Vagina (tissue), 2 donors: Measurements from ENCODE around the gene SYCN. TPM values are rescaled to one million over a fixed set of nuclear protein-coding genes. Genes with fewer than 3 reads are reported as not detected.
A peak's percentile ranks its signal among the peaks of the same experiment; 100 is the strongest.

Experiments used
- DNase-seq, 2 donors: peaks; one replicate each; pipeline ENCODE4 v3.0.0-alpha.2; 2017; ENCODE audit errors: extremely low spot score in 2 of 2
- H3K27ac ChIP-seq: fragments of 200-600 bp; sonication (generic); one replicate; pipeline ENCODE4 v1.5.1; 2019
- H3K27me3 ChIP-seq: fragments of 200-600 bp; sonication (generic); one replicate; pipeline ENCODE4 v1.5.1; 2019
- H3K36me3 ChIP-seq, 2 donors: fragments of 200-600 bp; sonication (generic); one replicate each; pipeline ENCODE4 v1.5.1; 2017 to 2019
- H3K4me1 ChIP-seq: fragments of 200-600 bp; sonication (generic); one replicate; pipeline ENCODE4 v1.5.1; 2019
- H3K4me3 ChIP-seq, 2 donors: fragments of 200-600 bp; sonication (generic); 1 replicate in 1 of 2; 2 replicates in 1 of 2; pipeline ENCODE4 v1.5.1; 2016 to 2019
- H3K9me3 ChIP-seq: fragments of 200-600 bp; sonication (generic); one replicate; pipeline ENCODE4 v1.5.1; 2019
- CTCF ChIP-seq, 3 experiments: fragments of 450-650 bp in 2 of 3; fragments of 200-600 bp in 1 of 3; sonication (generic) in 1 of 3; IDR thresholded peaks; one replicate each; pipeline ENCODE4 v1.5.1; 2017 to 2019; ENCODE audit warnings: antibody characterized with exemption in 3 of 3, mild to moderate bottlenecking in 2 of 3, moderate library complexity in 2 of 3
- POLR2A ChIP-seq, 2 donors: fragments of 450-650 bp; IDR thresholded peaks; one replicate each; pipeline ENCODE4 v1.6.1; 2017; ENCODE audit warnings: antibody characterized with exemption in 2 of 2, mild to moderate bottlenecking in 2 of 2, moderate library complexity in 2 of 2
- POLR2AphosphoS5 ChIP-seq, 2 donors: sonication (generic); formaldehyde crosslinking; IDR thresholded peaks; one replicate each; pipeline ENCODE4 v1.9.0; 2017; ENCODE audit warnings: antibody characterized with exemption in 2 of 2, mild to moderate bottlenecking in 2 of 2, low read depth in 1 of 2; ENCODE audit not compliant: insufficient read depth in 1 of 2
- intact Hi-C: fragments of 100-400 bp; cut with DNase I; formaldehyde crosslinking; loops from one replicate; pipeline ENCODE4 v1.15.1; 2023
- total RNA-seq: library from RNA; depleted of rRNA; stranded (reverse); fragments of >200 nt; gene quantifications from one replicate; pipeline ENCODE4 v1.2.3, GENCODE V29; 2016

Gene SYCN
- total RNA-seq, 1 donor from 2014 or later, result not detected

GRCh38 chr19:39157275-39157996 is 46.6 kb downstream of the SYCN start:
- peak overlapping the region; percentile 2 for H3K27ac ChIP-seq
- no peak overlapping the region for H3K4me3 ChIP-seq
- no peaks in the 10 kb centered on the region for H3K27me3 ChIP-seq
- intact Hi-C loops, result no loop called here
- no peaks in the 10 kb centered on the region for H3K36me3 ChIP-seq
- H3K4me1 ChIP-seq, result peaks cover 77% of the 10 kb centered on the region
- TF ChIP-seq POLR2AphosphoS5 (IDR thresholded peaks at IDR 0.05; ENCODE audit: insufficient read depth in 1 of 2, low read depth in 1 of 2) (no peak), CTCF (IDR thresholded peaks at IDR 0.05) (no peak), POLR2A (IDR thresholded peaks at IDR 0.05) (no peak)
- H3K9me3 ChIP-seq, result no peaks in the 10 kb centered on the region
- DNase-seq, result no peak

- no peak for DNase-seq
- peak overlapping the region; percentile 2 for H3K27ac ChIP-seq
- no peaks in the 10 kb centered on the region for H3K9me3 ChIP-seq
- H3K36me3 ChIP-seq, result no peaks in the 10 kb centered on the region
- H3K4me1 ChIP-seq, result peaks cover 76% of the 10 kb centered on the region
- TF ChIP-seq POLR2A (IDR thresholded peaks at IDR 0.05) (no peak), POLR2AphosphoS5 (IDR thresholded peaks at IDR 0.05; ENCODE audit: insufficient read depth in 1 of 2, low read depth in 1 of 2) (no peak), CTCF (IDR thresholded peaks at IDR 0.05) (no peak)
- H3K27me3 ChIP-seq, result no peaks in the 10 kb centered on the region
- peak overlapping the region in 1 of 2 donors; percentile 4 for H3K4me3 ChIP-seq
- intact Hi-C loops, result no loop called here
These were observed 47.5 kb downstream of the SYCN start for GRCh38 chr19:39156326-39157230.

GRCh38 chr19:39155741-39156140 is 48.3 kb downstream of the SYCN start:
- intact Hi-C loops, result no loop called here
- TF ChIP-seq POLR2A (IDR thresholded peaks at IDR 0.05) (no peak), CTCF (IDR thresholded peaks at IDR 0.05) (no peak), POLR2AphosphoS5 (IDR thresholded peaks at IDR 0.05; ENCODE audit: insufficient read depth in 1 of 2, low read depth in 1 of 2) (no peak)
- no peak overlapping the region for H3K27ac ChIP-seq
- H3K9me3 ChIP-seq, result no peaks in the 10 kb centered on the region
- H3K4me1 ChIP-seq, result peaks cover 68% of the 10 kb centered on the region
- no peak for DNase-seq
- no peaks in the 10 kb centered on the region for H3K36me3 ChIP-seq
- no peaks in the 10 kb centered on the region for H3K27me3 ChIP-seq
- no peak overlapping the region for H3K4me3 ChIP-seq

GRCh38 chr19:39155114-39155700 is 48.9 kb downstream of the SYCN start:
- no peak overlapping the region for H3K4me3 ChIP-seq

More at GRCh38 chr19:39155114-39155700, 48.9 kb downstream of the SYCN start:
- Histone ChIP-seq H3K9me3 (no peaks in the 10 kb centered on the region), H3K36me3 (no peaks in the 10 kb centered on the region), H3K4me1 (peaks cover 62% of the 10 kb centered on the region), H3K27ac (no peak overlapping the region), H3K27me3 (no peaks in the 10 kb centered on the region)
- DNase-seq, result no peak
- no peak for TF ChIP-seq POLR2AphosphoS5 (IDR thresholded peaks at IDR 0.05; ENCODE audit: insufficient read depth in 1 of 2, low read depth in 1 of 2)
- TF ChIP-seq CTCF (IDR thresholded peaks at IDR 0.05), result no peak
- TF ChIP-seq POLR2A (IDR thresholded peaks at IDR 0.05), result no peak
- intact Hi-C loops, result no loop called here
